Effector memory CD8-positive, alpha-beta T cell (primary cell): ENCODE results near the gene TRIM64.
"Not testable (repeated sequence)": the region's sequence is repeated elsewhere in the genome, so short reads cannot be mapped to it uniquely, and the experiment has no call there.

ENCODE experiments used
- ATAC-seq: fragments of 150-1000 bp; cut with Tn5 transposase; replicated peaks from 2 replicates; pipeline ENCODE4 v1.10.0; 2021; ENCODE audit warnings: mild to moderate bottlenecking, moderate library complexity
- DNase-seq, 3 experiments: peaks; one replicate each; pipeline ENCODE4 v3.0.0; 2021
- H3K27ac Mint-ChIP-seq, 2 donors: one replicate each; pipeline ENCODE4 v1.8.0; 2022; ENCODE audit warnings: mild to moderate bottlenecking in 2 of 2, mixed read lengths in 2 of 2, moderate library complexity in 2 of 2
- H3K27me3 Mint-ChIP-seq, 2 donors: one replicate each; pipeline ENCODE4 v1.8.0; 2022; ENCODE audit warnings: mixed read lengths in 2 of 2
- H3K36me3 Mint-ChIP-seq: one replicate; pipeline ENCODE4 v1.8.0; 2022; ENCODE audit warnings: mild to moderate bottlenecking, moderate library complexity, mixed read lengths; ENCODE audit not compliant: insufficient read depth
- H3K4me1 Mint-ChIP-seq, 2 donors: one replicate each; pipeline ENCODE4 v1.8.0; 2022; ENCODE audit warnings: low read depth in 2 of 2, mixed read lengths in 2 of 2
- H3K4me3 Mint-ChIP-seq, 2 donors: one replicate each; pipeline ENCODE4 v1.8.0; 2022; ENCODE audit warnings: mild to moderate bottlenecking in 2 of 2, mixed read lengths in 2 of 2, moderate library complexity in 2 of 2
- H3K9me3 Mint-ChIP-seq, 2 donors: one replicate each; pipeline ENCODE4 v1.8.0; 2022; ENCODE audit warnings: mixed read lengths in 2 of 2
- total RNA-seq, 9 experiments: gene quantifications; one replicate each; lab custom pipeline; 2026; lab: John Stamatoyannopoulos, UW

TRIM64 gene
- 0 reads per million in 9 experiments for total RNA-seq

GRCh38 chr11:89965737-89966136, at the start of gene TRIM64:
TRIM64 (plus strand) TSS chr11:89966037; CDS start chr11:89968504, 2,467 bp downstream.
- ATAC-seq, H3K27ac Mint-ChIP-seq: not testable (repeated sequence)

GRCh38 chr11:89922195-89922660, 43.6 kb upstream of the TRIM64 start, which contains the start of gene TRIM49D1:
TRIM49D1 (minus strand) TSS chr11:89922245; CDS start chr11:89917710, 4,535 bp downstream.
- no peak within 1 kb of the TSS for H3K4me3 Mint-ChIP-seq
- no peaks in the 10 kb centered on the region for H3K4me1 Mint-ChIP-seq
- H3K9me3 Mint-ChIP-seq = no peaks in the 10 kb centered on the region
- DNase-seq = no peak
- no peaks in the 10 kb centered on the region for H3K27me3 Mint-ChIP-seq
- no peaks in the 10 kb centered on the region for H3K36me3 Mint-ChIP-seq
- ATAC-seq = no peak
- H3K27ac Mint-ChIP-seq = no peak within 1 kb of the TSS

More at GRCh38 chr11:89965737-89966136, at the start of gene TRIM64:
- not testable (repeated sequence) for H3K36me3 Mint-ChIP-seq, H3K9me3 Mint-ChIP-seq, H3K27me3 Mint-ChIP-seq, H3K4me3 Mint-ChIP-seq, DNase-seq, H3K4me1 Mint-ChIP-seq

GRCh38 chr11:89923764-89924163, 42.1 kb upstream of the TRIM64 start, which contains the start of gene TRIM49D2:
TRIM49D2 (plus strand) TSS chr11:89924064; CDS start chr11:89926762, 2,698 bp downstream.
- not testable (repeated sequence) for H3K4me1 Mint-ChIP-seq, ATAC-seq, H3K27ac Mint-ChIP-seq, H3K27me3 Mint-ChIP-seq, DNase-seq, H3K4me3 Mint-ChIP-seq, H3K9me3 Mint-ChIP-seq, H3K36me3 Mint-ChIP-seq

GRCh38 chr11:89960833-89961232, 5.0 kb upstream of the TRIM64 start:
- not testable (repeated sequence) for H3K4me3 Mint-ChIP-seq, H3K36me3 Mint-ChIP-seq, H3K9me3 Mint-ChIP-seq, H3K27ac Mint-ChIP-seq, DNase-seq, H3K4me1 Mint-ChIP-seq, H3K27me3 Mint-ChIP-seq, ATAC-seq
